ENCODE data around the gene CPT1C. TPM values are rescaled to one million over a fixed set of nuclear protein-coding genes. Genes with fewer than 3 reads are reported as not detected.

Gene CPT1C
- 54.4 TPM for total RNA-seq

DNA sequence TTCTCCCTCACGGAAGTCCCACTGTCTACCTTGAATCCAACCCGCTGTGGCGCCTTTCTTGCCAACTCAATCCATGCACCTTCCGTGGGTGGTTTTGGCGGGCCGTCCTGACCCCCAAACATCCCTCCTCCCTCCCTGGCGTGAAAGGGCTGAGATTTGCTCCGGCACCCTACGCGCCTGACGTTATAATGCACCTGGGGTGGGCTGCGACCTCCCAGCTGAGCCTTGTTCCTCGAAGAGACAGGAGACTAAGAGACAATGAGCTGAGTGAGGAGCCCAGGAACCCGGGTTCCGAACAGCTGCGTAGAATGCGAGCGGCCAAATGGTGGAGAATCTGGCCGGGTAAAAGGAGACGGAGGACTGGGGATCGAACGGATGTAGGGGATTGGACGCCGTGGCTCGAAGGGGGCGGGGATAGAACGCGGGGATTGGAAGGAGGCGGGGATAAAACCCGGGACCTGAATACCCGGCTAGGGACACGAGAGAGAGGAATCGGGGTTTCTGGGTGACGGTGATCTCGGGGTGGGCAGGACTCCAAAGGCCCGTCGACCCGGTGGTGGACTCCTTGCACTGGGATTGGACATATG, at the start of gene CPT1C:
CPT1C (plus strand) TSS at position 461 of the 587 bp plus-strand sequence. CDS start 1,137 bp downstream, outside the sequence.

DNA sequence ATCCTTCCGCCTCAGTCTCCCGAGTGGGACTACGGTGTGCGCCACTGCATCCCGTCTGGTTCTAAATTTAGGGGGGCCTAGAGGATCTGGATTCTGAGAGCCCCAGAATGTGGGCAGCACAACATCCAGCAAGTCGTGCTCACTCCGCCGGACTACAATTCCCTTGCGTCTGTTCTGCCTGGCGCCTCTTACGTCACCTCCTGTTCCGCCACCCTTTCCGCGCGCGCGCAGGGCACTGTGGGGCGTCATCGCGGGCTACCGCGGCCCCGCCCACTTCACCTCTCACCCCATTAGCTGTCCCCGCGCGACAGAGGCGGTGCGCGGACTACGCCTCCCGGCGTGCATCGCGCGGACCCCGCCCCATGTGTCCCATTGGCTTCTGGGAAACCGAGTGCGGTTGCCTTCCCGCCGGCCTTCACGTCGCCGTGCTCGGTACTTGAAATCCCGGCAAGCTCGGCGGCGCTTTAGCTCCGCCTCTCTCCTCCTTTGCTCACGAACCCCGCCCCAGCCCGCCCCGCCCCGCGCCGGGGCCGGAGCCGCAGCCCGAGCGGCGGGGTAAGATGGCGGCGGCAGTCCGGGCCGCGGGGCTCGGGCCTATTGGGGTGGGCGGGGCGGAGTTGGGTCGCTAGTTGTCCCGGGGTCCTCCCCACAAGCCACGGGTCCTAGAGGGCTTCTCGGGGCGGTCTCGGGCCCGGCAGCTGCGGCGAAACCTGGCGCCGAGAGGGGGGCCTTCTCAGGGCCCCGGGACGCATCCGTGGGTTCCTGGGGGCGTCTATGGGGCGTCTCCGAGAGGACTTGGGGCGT, 49.0 kb upstream of the CPT1C start, which contains the start of gene SCAF1:
SCAF1 (plus strand) TSS at position 522 of the 804 bp plus-strand sequence. CDS start 2,818 bp downstream, outside the sequence.

DNA sequence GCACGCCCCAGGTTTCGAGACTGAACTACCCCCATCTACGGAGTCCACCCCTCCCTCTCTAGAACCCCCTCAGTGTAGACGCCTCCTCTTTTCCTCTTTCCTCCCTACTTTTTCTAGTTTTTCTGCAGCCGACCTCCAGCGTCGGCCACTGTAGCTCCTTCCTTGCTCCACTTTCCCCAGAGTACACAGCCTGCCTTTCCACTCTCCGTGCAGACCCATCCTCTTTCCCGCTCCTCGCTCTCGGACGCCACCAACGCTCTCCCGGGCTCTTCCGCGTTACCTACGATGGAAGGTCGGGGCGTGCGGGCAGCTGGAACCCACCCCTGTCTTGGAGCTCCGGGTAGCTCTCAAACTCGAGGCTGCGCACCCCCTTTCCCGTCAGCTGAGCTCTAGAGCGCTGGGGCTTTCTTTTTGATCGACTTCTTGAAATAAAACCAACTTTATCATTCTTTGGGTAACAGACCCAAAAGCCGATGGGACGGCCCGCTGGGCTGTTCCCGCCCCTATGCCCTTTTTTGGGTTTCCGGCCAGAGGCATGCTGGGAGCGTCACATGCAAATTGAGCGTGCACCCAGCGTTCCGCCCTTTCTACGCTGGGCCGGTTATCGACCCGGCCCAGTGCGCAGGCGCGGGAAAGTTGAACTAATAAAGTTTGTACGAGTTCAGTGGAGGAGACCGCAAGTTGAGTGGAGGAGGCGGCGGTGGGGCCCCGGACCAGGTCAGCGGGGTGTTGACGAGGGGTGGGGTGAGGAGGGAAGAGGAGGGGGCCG, 25.4 kb upstream of the CPT1C start, which contains the start of the genes BCL2L12 and IRF3:
BCL2L12 (plus strand) TSS at position 583 of the 769 bp plus-strand sequence. CDS start 760 bp downstream, outside the sequence.
IRF3 (minus strand) TSS at position 507 of the 769 bp plus-strand sequence. CDS start 1,019 bp downstream, outside the sequence.

DNA sequence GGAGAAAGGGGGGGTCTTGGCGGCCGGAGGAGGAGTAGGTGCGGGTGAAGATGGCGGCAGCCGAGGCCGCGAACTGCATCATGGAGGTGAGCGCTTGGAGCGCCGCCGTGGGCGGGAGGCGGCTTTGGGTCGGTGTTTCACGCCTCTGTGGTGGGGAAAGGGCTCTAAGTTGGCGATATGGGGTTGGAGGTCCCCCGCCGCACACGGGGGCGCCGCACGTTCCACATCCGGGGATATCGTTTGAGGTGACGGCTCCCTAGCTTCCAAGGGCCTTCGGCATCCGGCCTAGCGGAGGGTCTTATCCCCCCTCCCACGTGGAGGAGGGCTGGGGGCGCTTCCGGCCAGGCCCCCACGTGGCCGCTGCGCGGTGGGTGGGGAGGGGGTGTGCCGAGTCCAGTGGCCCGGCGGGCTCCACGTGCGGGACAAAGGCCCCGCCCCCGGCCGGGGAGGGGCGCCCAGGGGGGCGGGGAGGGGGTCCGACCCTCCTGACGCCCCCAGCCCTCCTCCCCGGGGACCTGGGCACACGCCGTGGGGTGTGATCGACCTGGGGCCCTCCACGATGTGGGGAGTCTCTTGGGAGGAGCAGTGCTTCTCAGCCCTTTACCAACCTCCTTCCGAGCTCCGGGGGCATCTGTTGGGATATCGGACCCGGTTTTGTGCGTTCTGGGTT, 13.6 kb upstream of the CPT1C start, which contains the start of gene PRMT1:
PRMT1 (plus strand) TSS at position 41 of the 670 bp plus-strand sequence; CDS start at position 51, 10 bp downstream.

DNA sequence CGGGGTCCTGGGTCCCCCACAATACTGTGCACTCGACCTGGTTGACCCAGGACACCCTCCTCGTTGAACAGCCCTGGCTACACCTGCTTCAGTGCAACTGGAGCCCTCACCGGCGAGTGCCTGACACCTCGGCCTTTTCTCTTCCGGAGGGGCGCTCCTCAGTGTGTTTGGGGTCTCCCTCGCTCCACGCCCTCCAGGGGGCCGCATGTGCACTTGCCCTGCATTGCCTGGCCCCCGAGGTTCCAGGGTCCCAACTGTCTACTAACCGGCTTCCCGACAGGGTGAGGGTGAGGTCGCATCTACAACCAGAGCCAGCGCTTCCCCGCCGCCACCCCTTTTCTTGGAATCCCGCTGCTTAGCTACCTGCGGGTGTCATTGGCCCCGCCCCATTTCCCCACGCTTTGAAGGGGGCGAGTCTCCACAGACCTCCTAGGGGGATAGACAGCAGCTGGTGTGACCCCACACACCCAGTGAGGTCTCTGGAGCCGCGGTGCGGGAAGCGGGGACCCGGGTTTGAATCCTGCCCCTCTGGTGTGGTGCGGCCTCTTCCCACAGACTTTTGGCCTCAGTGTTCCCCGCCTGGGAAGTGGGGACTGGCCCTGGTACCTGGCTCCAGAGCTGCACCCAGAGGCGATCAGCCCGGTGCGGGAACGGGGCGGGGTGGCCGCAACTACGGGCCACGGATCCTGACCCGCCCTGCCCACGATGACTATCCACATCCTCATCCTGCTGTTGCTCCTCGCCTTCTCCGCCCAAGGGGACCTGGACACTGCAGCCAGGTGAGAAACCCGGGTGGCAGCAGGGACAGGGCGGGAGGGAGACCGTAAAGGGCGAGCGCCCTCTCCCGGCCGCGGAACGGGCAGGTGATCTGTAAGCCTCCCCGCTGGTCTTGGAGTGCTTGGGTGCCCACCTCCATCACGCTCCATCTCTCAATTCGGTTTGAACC, 1.5 kb upstream of the CPT1C start, which contains the start of gene ADM5:
ADM5 (plus strand) TSS at position 462 of the 946 bp plus-strand sequence; CDS start at position 706, 244 bp downstream.

DNA sequence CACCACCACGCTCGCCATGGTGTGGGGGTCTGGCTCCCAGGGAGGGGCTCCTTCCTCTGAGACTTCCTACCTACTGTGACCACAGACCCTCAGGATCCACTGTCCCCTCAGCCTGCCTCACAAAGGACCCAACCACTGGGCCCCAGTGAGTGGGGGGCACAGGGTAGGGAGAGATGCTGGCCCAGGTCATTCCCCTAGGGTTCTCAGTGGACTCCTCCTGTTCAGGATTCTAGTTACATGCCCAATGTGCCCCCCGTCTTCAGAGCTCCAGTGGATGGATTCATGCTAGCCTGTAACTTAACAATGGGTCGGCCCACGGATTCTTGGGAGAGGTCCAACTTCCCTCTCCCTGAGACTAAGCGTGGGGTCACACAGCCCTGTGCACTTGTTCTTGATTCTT, 72.3 kb downstream of the CPT1C start, which contains the start of gene TSKS:
TSKS (minus strand) TSS at position 77 of the 400 bp plus-strand sequence; CDS start at position 18, 59 bp downstream.

Small RNA genes within 50 kb of the gene (small RNA-seq; reads per million reads assigned to genes)
- gene MIR5088 = not detected

Other genes with a start within 250 kb of the CPT1C start
- 1.2 TPM for gene SLC17A7, start 249.6 kb upstream of the CPT1C start, total RNA-seq
- gene PIH1D1, start 239.3 kb upstream of the CPT1C start, total RNA-seq = 60.2 TPM
- gene ALDH16A1, start 237.9 kb upstream of the CPT1C start, total RNA-seq = 11.3 TPM
- 0.69 TPM for gene FLT3LG, start 216.9 kb upstream of the CPT1C start, total RNA-seq
- gene RPL13A, start 203.5 kb upstream of the CPT1C start, total RNA-seq = 2,032 TPM
- gene RPS11, start 194.7 kb upstream of the CPT1C start, total RNA-seq = 2,275 TPM
- gene FCGRT, start 178.5 kb upstream of the CPT1C start, total RNA-seq = 19.1 TPM
- 3.9 TPM for gene RCN3, start 163.1 kb upstream of the CPT1C start, total RNA-seq
- gene NOSIP, start 110.6 kb upstream of the CPT1C start, total RNA-seq = 34.4 TPM
- 1.2 TPM for gene PRRG2, start 109.8 kb upstream of the CPT1C start, total RNA-seq
- 5.8 TPM for gene PRR12, start 99.9 kb upstream of the CPT1C start, total RNA-seq
- gene RRAS, start 51.0 kb upstream of the CPT1C start, total RNA-seq = 1.4 TPM
- 14.1 TPM for gene SCAF1, start 48.9 kb upstream of the CPT1C start, total RNA-seq
- gene IRF3, start 25.3 kb upstream of the CPT1C start, total RNA-seq = 19.1 TPM
- gene BCL2L12, start 25.2 kb upstream of the CPT1C start, total RNA-seq = 0.69 TPM
- 211 TPM for gene PRMT1, start 13.8 kb upstream of the CPT1C start, total RNA-seq
- 1.4 TPM for gene ADM5, start 1.5 kb upstream of the CPT1C start, total RNA-seq
- not detected for gene TSKS, start 72.2 kb downstream of the CPT1C start, total RNA-seq
- gene AP2A1, start 75.9 kb downstream of the CPT1C start, total RNA-seq = 83.5 TPM
- gene FUZ, start 122.2 kb downstream of the CPT1C start, total RNA-seq = 15.2 TPM
- gene MED25, start 127.2 kb downstream of the CPT1C start, total RNA-seq = 19.1 TPM
- gene PTOV1, start 160.0 kb downstream of the CPT1C start, total RNA-seq = 113 TPM
- gene PNKP, start 176.5 kb downstream of the CPT1C start, total RNA-seq = 26.3 TPM
- 5.1 TPM for gene AKT1S1, start 186.2 kb downstream of the CPT1C start, total RNA-seq
- gene TBC1D17, start 186.6 kb downstream of the CPT1C start, total RNA-seq = 9.7 TPM
- gene IL4I1, start 205.8 kb downstream of the CPT1C start, total RNA-seq = 0.23 TPM
- gene ATF5, start 238.1 kb downstream of the CPT1C start, total RNA-seq = 7.6 TPM
- gene NUP62, start 238.4 kb downstream of the CPT1C start, total RNA-seq = 18.2 TPM

Measured in diencephalon (tissue), 1 donor.